Mesenchymal stem cell (in vitro differentiated cells and primary cell): ENCODE measurements around the gene CNOT4.

Experiments
- DNase-seq: peaks from one replicate; pipeline ENCODE4 v3.0.0-alpha.2; 2013
- H2AFZ ChIP-seq: one replicate; pipeline ENCODE4 v1.6.1; 2013; ENCODE audit warnings: low read depth, mild to moderate bottlenecking, control low read depth, inconsistent platforms, low read length, moderate library complexity
- H2AK5ac ChIP-seq: 2 replicates; pipeline ENCODE4 v1.6.1; 2013; ENCODE audit warnings: low read length, moderate library complexity, mild to moderate bottlenecking, inconsistent platforms; ENCODE audit not compliant: severe bottlenecking
- H2BK120ac ChIP-seq: one replicate; pipeline ENCODE4 v1.6.1; 2013; ENCODE audit warnings: low read depth, mild to moderate bottlenecking, inconsistent platforms, low read length, moderate library complexity
- H2BK12ac ChIP-seq, 2 experiments: one replicate each; pipeline ENCODE4 v1.6.1; 2013; ENCODE audit warnings: inconsistent platforms in 2 of 2, low read length in 2 of 2, mild to moderate bottlenecking in 2 of 2, moderate library complexity in 2 of 2, control low read depth in 1 of 2
- H2BK15ac ChIP-seq: one replicate; pipeline ENCODE4 v1.6.1; 2013; ENCODE audit warnings: mild to moderate bottlenecking, low read depth, inconsistent platforms; ENCODE audit not compliant: poor library complexity, severe bottlenecking
- H2BK5ac ChIP-seq: 2 replicates; pipeline ENCODE4 v1.6.1; 2013; ENCODE audit warnings: low read depth, mild to moderate bottlenecking, low read length, control low read depth, inconsistent platforms; ENCODE audit not compliant: poor library complexity, severe bottlenecking
- H3K14ac ChIP-seq, 2 experiments: one replicate each; pipeline ENCODE4 v1.6.1; 2013; ENCODE audit warnings: inconsistent platforms in 2 of 2, low read length in 2 of 2, control low read depth in 1 of 2, mild to moderate bottlenecking in 1 of 2, moderate library complexity in 1 of 2
- H3K18ac ChIP-seq, 2 experiments: one replicate each; pipeline ENCODE4 v1.6.1; 2013; ENCODE audit warnings: inconsistent platforms in 2 of 2, low read length in 2 of 2, control low read depth in 1 of 2, low read depth in 1 of 2, mild to moderate bottlenecking in 1 of 2
- H3K23ac ChIP-seq, 2 experiments: one replicate each; pipeline ENCODE4 v1.6.1; 2013; ENCODE audit warnings: inconsistent platforms in 2 of 2, low read length in 2 of 2, mild to moderate bottlenecking in 2 of 2, moderate library complexity in 2 of 2, control low read depth in 1 of 2
- H3K27ac ChIP-seq: 2 replicates; pipeline ENCODE4 v1.5.1; 2013; ENCODE audit warnings: mild to moderate bottlenecking, moderate library complexity, low read length, control low read depth, inconsistent platforms; ENCODE audit not compliant: poor library complexity, severe bottlenecking
- H3K27me3 ChIP-seq, 2 experiments: 2 replicates each; pipeline versions ENCODE4 v1.6.1 to v1.7.0; 2013; ENCODE audit warnings: low read length in 2 of 2, mild to moderate bottlenecking in 2 of 2, moderate library complexity in 2 of 2, control low read depth in 1 of 2, inconsistent platforms in 1 of 2; ENCODE audit not compliant: control insufficient read depth in 1 of 2, insufficient read depth in 1 of 2
- H3K36me3 ChIP-seq, 2 experiments: 2 replicates each; pipeline versions ENCODE4 v1.6.1 to v1.7.0; 2013; ENCODE audit warnings: low read length in 2 of 2, control low read depth in 1 of 2, inconsistent platforms in 1 of 2, low read depth in 1 of 2, mild to moderate bottlenecking in 1 of 2; ENCODE audit not compliant: insufficient read depth in 2 of 2, control insufficient read depth in 1 of 2
- H3K4ac ChIP-seq, 2 experiments: one replicate each; pipeline ENCODE4 v1.6.1; 2013; ENCODE audit warnings: inconsistent platforms in 2 of 2, low read length in 2 of 2, mild to moderate bottlenecking in 2 of 2, moderate library complexity in 2 of 2, control low read depth in 1 of 2, low read depth in 1 of 2
- H3K4me1 ChIP-seq: 2 replicates; pipeline ENCODE4 v1.6.1; 2013; ENCODE audit warnings: low read depth, low read length, control low read depth; ENCODE audit not compliant: control insufficient read depth, insufficient read depth
- H3K4me2 ChIP-seq: 2 replicates; pipeline ENCODE4 v1.6.1; 2013; ENCODE audit warnings: low read length, mild to moderate bottlenecking, inconsistent platforms; ENCODE audit not compliant: poor library complexity, severe bottlenecking
- H3K4me3 ChIP-seq, 2 experiments: 2 replicates each; pipeline versions ENCODE4 v1.5.1 to v1.7.0; 2013; ENCODE audit warnings: low read length in 2 of 2, mild to moderate bottlenecking in 2 of 2, control low read depth in 1 of 2, low read depth in 1 of 2; ENCODE audit not compliant: insufficient read depth in 1 of 2
- H3K79me1 ChIP-seq: replicated peaks from 2 replicates; pipeline ENCODE4 v1.6.1; 2013; ENCODE audit warnings: mild to moderate bottlenecking, control low read depth, low read length, inconsistent platforms; ENCODE audit not compliant: poor library complexity, severe bottlenecking
- H3K9ac ChIP-seq: 2 replicates; pipeline ENCODE4 v1.7.0; 2013; ENCODE audit warnings: mild to moderate bottlenecking, low read length, moderate library complexity
- H3K9me3 ChIP-seq: 2 replicates; pipeline ENCODE4 v1.7.0; 2013; ENCODE audit warnings: mild to moderate bottlenecking, low read length; ENCODE audit not compliant: control insufficient read depth
- H4K8ac ChIP-seq: one replicate; pipeline ENCODE4 v1.6.1; 2013; ENCODE audit warnings: inconsistent platforms, mild to moderate bottlenecking, low read length, moderate library complexity
- H4K91ac ChIP-seq: one replicate; pipeline ENCODE4 v1.6.1; 2013; ENCODE audit warnings: mild to moderate bottlenecking, low read length, inconsistent platforms
- WGBS: methylation state at CpG from one replicate; pipeline ENCODE4 v1.1.7; 2013; ENCODE audit warnings: mixed read lengths; 5-methylcytosine and 5-hydroxymethylcytosine counted together

The CNOT4 gene

DNA sequence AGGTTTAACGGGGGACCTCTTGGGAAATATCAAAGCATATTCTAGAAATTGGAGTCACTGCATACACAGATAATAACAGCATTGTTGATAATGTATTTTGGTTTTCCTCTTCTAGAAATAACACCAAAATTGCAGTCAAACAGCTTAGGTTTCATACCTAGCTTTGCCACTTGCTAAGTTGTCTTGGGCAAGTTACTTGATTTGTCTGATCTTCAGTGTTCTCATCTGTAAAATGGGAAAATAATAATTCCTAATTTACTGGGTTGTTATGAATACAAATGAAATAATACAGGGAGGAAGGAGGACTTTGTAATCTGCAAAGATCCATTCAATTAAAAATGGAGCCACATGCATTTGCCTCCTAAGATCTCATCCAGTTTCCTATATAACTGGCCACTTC, 27.6 kb upstream of the CNOT4 start:
- no peaks in the 10 kb centered on the region for H3K9me3 ChIP-seq
- no peaks in the 10 kb centered on the region for H3K79me1 ChIP-seq
- H3K14ac ChIP-seq = no peak overlapping the region
- no peak overlapping the region for H3K4me2 ChIP-seq
- no peak overlapping the region for H2BK12ac ChIP-seq
- H3K18ac ChIP-seq = no peak overlapping the region
- peaks cover 3 to 5% of the 10 kb centered on the region in 2 experiments for H3K27me3 ChIP-seq
- H3K4me1 ChIP-seq = no peaks in the 10 kb centered on the region
- H2BK120ac ChIP-seq = no peak overlapping the region
- no peak overlapping the region for H2AK5ac ChIP-seq
- H4K8ac ChIP-seq = no peak overlapping the region
- no peak overlapping the region for H3K4ac ChIP-seq
- H2BK5ac ChIP-seq = no peak overlapping the region
- H3K27ac ChIP-seq = no peak overlapping the region
- no CpG with 5 or more reads among the region's 1 CpG for WGBS
- H3K23ac ChIP-seq = no peak overlapping the region
- no peak overlapping the region for H3K9ac ChIP-seq
- no peaks in the 10 kb centered on the region for H3K36me3 ChIP-seq
- H2AFZ ChIP-seq = no peak overlapping the region
- DNase-seq = no peak
- H4K91ac ChIP-seq = no peak overlapping the region
- H2BK15ac ChIP-seq = no peak overlapping the region
- H3K4me3 ChIP-seq = no peak overlapping the region

DNA sequence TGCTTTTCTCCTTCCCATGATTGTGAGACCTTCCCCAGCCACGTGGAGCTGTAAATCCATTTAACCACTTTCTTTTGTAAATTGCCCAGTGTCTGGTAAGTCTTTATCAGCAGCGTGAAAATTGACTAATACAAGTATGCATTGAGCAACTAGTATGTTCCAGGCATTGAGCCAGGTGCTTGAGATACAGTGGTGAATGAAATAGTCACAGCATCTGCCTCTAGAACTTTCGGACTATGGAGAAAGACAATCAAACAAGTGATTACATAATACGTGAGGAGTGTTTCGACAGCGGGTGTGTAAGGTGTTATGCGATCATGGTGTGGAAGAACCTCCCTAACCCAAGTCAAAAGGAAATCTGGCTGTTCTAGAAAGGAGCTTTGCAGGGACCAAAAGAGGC, 26.2 kb upstream of the CNOT4 start:
- Histone ChIP-seq H3K36me3 (no peaks in the 10 kb centered on the region), H3K4me2 (no peak overlapping the region), H3K27ac (no peak overlapping the region), H3K4ac (no peak overlapping the region), H2BK12ac (no peak overlapping the region), H3K23ac (no peak overlapping the region), H2BK15ac (no peak overlapping the region), H3K4me1 (no peaks in the 10 kb centered on the region), H2BK5ac (no peak overlapping the region), H3K9me3 (no peaks in the 10 kb centered on the region), H3K18ac (no peak overlapping the region), H2AFZ (no peak overlapping the region), H3K14ac (no peak overlapping the region), H4K91ac (no peak overlapping the region), H3K79me1 (no peaks in the 10 kb centered on the region), H3K27me3 (peaks cover 5 to 8% of the 10 kb centered on the region in 2 experiments), H2BK120ac (no peak overlapping the region), H3K4me3 (no peak overlapping the region), H3K9ac (no peak overlapping the region), H4K8ac (no peak overlapping the region), H2AK5ac (no peak overlapping the region)
- peak; percentile 53 for DNase-seq
- WGBS = 76% methylated on average over 7 of the region's 7 CpGs

DNA sequence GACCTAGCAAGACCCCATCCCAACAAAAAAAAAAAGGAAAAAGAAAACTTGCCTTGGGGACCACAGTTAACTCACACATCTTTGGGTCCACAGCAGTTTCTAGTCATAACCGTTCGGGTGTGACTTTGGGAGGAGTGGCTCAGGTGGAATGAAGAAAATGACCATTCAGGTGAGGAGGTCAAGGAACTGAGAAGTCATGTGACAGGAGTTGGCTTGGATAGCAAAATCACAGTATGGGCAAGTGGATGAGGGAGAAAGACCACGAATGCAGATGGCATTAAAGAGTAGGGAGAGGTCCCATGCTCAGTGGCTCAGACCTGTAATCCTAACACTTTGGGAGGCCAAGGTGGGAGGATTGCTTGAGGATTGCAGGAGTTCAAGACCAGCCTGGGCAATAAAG, 17.1 kb upstream of the CNOT4 start:
- Histone ChIP-seq H3K4me1 (no peaks in the 10 kb centered on the region), H2BK120ac (no peak overlapping the region), H4K8ac (no peak overlapping the region), H2BK12ac (no peak overlapping the region), H3K18ac (no peak overlapping the region), H3K4me2 (no peak overlapping the region), H2BK15ac (no peak overlapping the region), H3K23ac (no peak overlapping the region), H2AK5ac (no peak overlapping the region), H3K14ac (no peak overlapping the region), H3K4me3 (no peak overlapping the region), H3K36me3 (no peaks in the 10 kb centered on the region), H3K9ac (no peak overlapping the region), H3K27ac (no peak overlapping the region), H2AFZ (no peak overlapping the region), H2BK5ac (no peak overlapping the region), H3K27me3 (peaks cover 5 to 6% of the 10 kb centered on the region in 2 experiments), H4K91ac (no peak overlapping the region), H3K79me1 (no peaks in the 10 kb centered on the region), H3K9me3 (no peaks in the 10 kb centered on the region), H3K4ac (no peak overlapping the region)
- DNase-seq = no peak
- WGBS = 83% methylated on average over 3 of the region's 3 CpGs

DNA sequence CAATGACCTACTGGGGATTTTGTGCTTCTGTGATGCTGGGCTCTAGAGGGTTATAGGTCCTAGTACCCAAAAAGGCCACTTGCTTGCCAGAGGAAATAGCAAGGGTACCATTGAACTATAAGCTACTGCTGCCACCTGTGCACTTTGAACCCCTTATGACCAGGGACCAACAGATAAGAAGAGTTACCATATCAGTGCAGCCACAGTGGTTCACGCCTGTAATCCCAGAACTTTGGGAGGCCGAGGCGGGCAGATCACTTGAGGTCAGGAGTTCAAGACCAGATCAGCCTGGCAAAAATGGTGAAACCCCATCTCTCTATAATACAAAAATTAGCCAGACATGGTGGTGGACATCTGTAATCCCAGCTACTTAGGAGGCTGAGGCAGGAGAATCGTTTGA, 15.5 kb upstream of the CNOT4 start:
- Histone ChIP-seq H3K23ac (no peak overlapping the region), H2BK120ac (no peak overlapping the region), H3K79me1 (no peaks in the 10 kb centered on the region), H3K18ac (no peak overlapping the region), H2BK15ac (no peak overlapping the region), H3K4me2 (no peak overlapping the region), H3K14ac (no peak overlapping the region), H2BK5ac (no peak overlapping the region), H3K36me3 (no peaks in the 10 kb centered on the region), H3K9ac (no peak overlapping the region), H2BK12ac (no peak overlapping the region), H3K4me3 (no peak overlapping the region), H2AK5ac (no peak overlapping the region), H3K4ac (no peak overlapping the region), H4K8ac (no peak overlapping the region), H4K91ac (no peak overlapping the region), H2AFZ (no peak overlapping the region), H3K9me3 (no peaks in the 10 kb centered on the region), H3K4me1 (no peaks in the 10 kb centered on the region), H3K27ac (no peak overlapping the region), H3K27me3 (peaks cover 0 to 4% of the 10 kb centered on the region in 2 experiments)
- no peak for DNase-seq
- WGBS = 96% methylated on average over 4 of the region's 4 CpGs
